Measurements from ENCODE around the gene MBLAC1.

Gene MBLAC1

GRCh38 chr7:100166317-100166940 is 39.7 kb downstream of the MBLAC1 start:
- peaks cover 26% of the 10 kb centered on the region for H3K4me1 ChIP-seq (ENCODE audit: insufficient read depth, low read length)

GRCh38 chr7:100166970-100167911 is 40.5 kb downstream of the MBLAC1 start:
- TF ChIP-seq, protein P1, sequence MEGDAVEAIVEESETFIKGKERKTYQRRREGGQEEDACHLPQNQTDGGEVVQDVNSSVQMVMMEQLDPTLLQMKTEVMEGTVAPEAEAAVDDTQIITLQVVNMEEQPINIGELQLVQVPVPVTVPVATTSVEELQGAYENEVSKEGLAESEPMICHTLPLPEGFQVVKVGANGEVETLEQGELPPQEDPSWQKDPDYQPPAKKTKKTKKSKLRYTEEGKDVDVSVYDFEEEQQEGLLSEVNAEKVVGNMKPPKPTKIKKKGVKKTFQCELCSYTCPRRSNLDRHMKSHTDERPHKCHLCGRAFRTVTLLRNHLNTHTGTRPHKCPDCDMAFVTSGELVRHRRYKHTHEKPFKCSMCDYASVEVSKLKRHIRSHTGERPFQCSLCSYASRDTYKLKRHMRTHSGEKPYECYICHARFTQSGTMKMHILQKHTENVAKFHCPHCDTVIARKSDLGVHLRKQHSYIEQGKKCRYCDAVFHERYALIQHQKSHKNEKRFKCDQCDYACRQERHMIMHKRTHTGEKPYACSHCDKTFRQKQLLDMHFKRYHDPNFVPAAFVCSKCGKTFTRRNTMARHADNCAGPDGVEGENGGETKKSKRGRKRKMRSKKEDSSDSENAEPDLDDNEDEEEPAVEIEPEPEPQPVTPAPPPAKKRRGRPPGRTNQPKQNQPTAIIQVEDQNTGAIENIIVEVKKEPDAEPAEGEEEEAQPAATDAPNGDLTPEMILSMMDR (IDR thresholded peaks at IDR 0.05; ENCODE audit: borderline replicate concordance, extremely low read depth, low read length, poor library complexity, severe bottlenecking) = no peak
- TF ChIP-seq EZH2 (IDR thresholded peaks at IDR 0.05; ENCODE audit: borderline replicate concordance, low read depth, low read length, severe bottlenecking) = no peak
- H3K4me3 ChIP-seq (ENCODE audit: low read depth in 1 of 2, low read length in 2 of 2) = peak overlapping the region in 1 of 2 experiments; percentile 56; a peak in 2 of 4 replicates

More at GRCh38 chr7:100166317-100166940, 39.7 kb downstream of the MBLAC1 start:
- H3K9me3 ChIP-seq (ENCODE audit: insufficient read depth, low read length, severe bottlenecking) = no peaks in the 10 kb centered on the region
- no peak for DNase-seq
- TF ChIP-seq, protein P1 (IDR thresholded peaks at IDR 0.05; ENCODE audit: borderline replicate concordance, extremely low read depth, low read length, poor library complexity, severe bottlenecking) = no peak
- TF ChIP-seq EZH2 (IDR thresholded peaks at IDR 0.05; ENCODE audit: borderline replicate concordance, low read depth, low read length, severe bottlenecking) = no peak
- no peak for ATAC-seq (ENCODE audit: insufficient read depth, low read depth)
- no peak overlapping the region for H3K9ac ChIP-seq (ENCODE audit: low read depth, low read length)
- H4K20me1 ChIP-seq (ENCODE audit: insufficient read depth, low read length) = no peaks in the 10 kb centered on the region
- no peaks in the 10 kb centered on the region for H3K36me3 ChIP-seq (ENCODE audit: insufficient read depth, low read length)
- no peaks in the 10 kb centered on the region for H3K79me2 ChIP-seq (ENCODE audit: insufficient read depth, low read length)
- no peak overlapping the region for H2AFZ ChIP-seq (ENCODE audit: low read depth, low read length)
- no peak overlapping the region for H3K4me2 ChIP-seq (ENCODE audit: insufficient read depth, low read length)
- peaks cover 7% of the 10 kb centered on the region for H3K27me3 ChIP-seq (ENCODE audit: insufficient read depth, low read length, poor library complexity)
- no peak overlapping the region for H3K27ac ChIP-seq (ENCODE audit: low read length)
- H3K4me3 ChIP-seq (ENCODE audit: low read depth in 1 of 2, low read length in 2 of 2) = no peak overlapping the region

GRCh38 chr7:100167912-100168323 is 41.2 kb downstream of the MBLAC1 start:
- DNase-seq (no peak), ATAC-seq (ENCODE audit: insufficient read depth, low read depth) (peak; percentile 46)
- TF ChIP-seq EZH2 (IDR thresholded peaks at IDR 0.05; ENCODE audit: borderline replicate concordance, low read depth, low read length, severe bottlenecking) = no peak
- TF ChIP-seq, protein P1 (IDR thresholded peaks at IDR 0.05; ENCODE audit: borderline replicate concordance, extremely low read depth, low read length, poor library complexity, severe bottlenecking) = no peak
- peak overlapping the region; percentile 38; the same call in 1 of the 2 replicates for H3K27ac ChIP-seq (ENCODE audit: low read length)
- no peaks in the 10 kb centered on the region for H3K9me3 ChIP-seq (ENCODE audit: insufficient read depth, low read length, severe bottlenecking)
- peak overlapping the region; percentile 82 for H3K4me2 ChIP-seq (ENCODE audit: insufficient read depth, low read length)
- peak overlapping the region; percentile 52 for H3K9ac ChIP-seq (ENCODE audit: low read depth, low read length)
- no peaks in the 10 kb centered on the region for H3K79me2 ChIP-seq (ENCODE audit: insufficient read depth, low read length)
- no peaks in the 10 kb centered on the region for H4K20me1 ChIP-seq (ENCODE audit: insufficient read depth, low read length)
- peaks cover 26% of the 10 kb centered on the region for H3K4me1 ChIP-seq (ENCODE audit: insufficient read depth, low read length)
- peak overlapping the region; percentile 6 to 56; a peak in 2 of 4 replicates for H3K4me3 ChIP-seq (ENCODE audit: low read depth in 1 of 2, low read length in 2 of 2)
- H2AFZ ChIP-seq (ENCODE audit: low read depth, low read length) = peak overlapping the region; percentile 66
- H3K27me3 ChIP-seq (ENCODE audit: insufficient read depth, low read length, poor library complexity) = peaks cover 7% of the 10 kb centered on the region
- H3K36me3 ChIP-seq (ENCODE audit: insufficient read depth, low read length) = no peaks in the 10 kb centered on the region

More at GRCh38 chr7:100166970-100167911, 40.5 kb downstream of the MBLAC1 start:
- H3K4me1 ChIP-seq (ENCODE audit: insufficient read depth, low read length) = peaks cover 26% of the 10 kb centered on the region
- H3K27ac ChIP-seq (ENCODE audit: low read length) = no peak overlapping the region
- DNase-seq (no peak), ATAC-seq (ENCODE audit: insufficient read depth, low read depth) (no peak)
- peak overlapping the region; percentile 66 for H2AFZ ChIP-seq (ENCODE audit: low read depth, low read length)
- no peaks in the 10 kb centered on the region for H3K9me3 ChIP-seq (ENCODE audit: insufficient read depth, low read length, severe bottlenecking)
- H3K9ac ChIP-seq (ENCODE audit: low read depth, low read length) = peak overlapping the region; percentile 52; the same call in 1 of the 2 replicates
- H4K20me1 ChIP-seq (ENCODE audit: insufficient read depth, low read length) = no peaks in the 10 kb centered on the region
- no peaks in the 10 kb centered on the region for H3K36me3 ChIP-seq (ENCODE audit: insufficient read depth, low read length)
- peaks cover 7% of the 10 kb centered on the region for H3K27me3 ChIP-seq (ENCODE audit: insufficient read depth, low read length, poor library complexity)
- peak overlapping the region; percentile 82 for H3K4me2 ChIP-seq (ENCODE audit: insufficient read depth, low read length)
- no peaks in the 10 kb centered on the region for H3K79me2 ChIP-seq (ENCODE audit: insufficient read depth, low read length)

Data from DND-41 (cell line).